Fibroblast of lung (primary cell): ENCODE data around the gene DRG2. TPM values are rescaled to one million over a fixed set of nuclear protein-coding genes. Genes with fewer than 3 reads are reported as not detected.

Experiments used
- DNase-seq, 2 donors: peaks; one replicate each; pipeline versions ENCODE4 v3.0.0 to v3.0.0-alpha.2; 2010; ENCODE audit warnings: low read depth in 2 of 2
- H2AFZ ChIP-seq: 2 replicates; pipeline ENCODE4 v1.5.1; 2012; ENCODE audit warnings: low read length, control low read depth, inconsistent platforms
- H3K27ac ChIP-seq: 2 replicates; pipeline ENCODE4 v1.5.1; 2011; ENCODE audit warnings: low read length, control low read depth; ENCODE audit not compliant: insufficient read depth
- H3K27me3 ChIP-seq: 2 replicates; pipeline ENCODE4 v1.5.1; 2011; ENCODE audit warnings: mild to moderate bottlenecking, low read length; ENCODE audit not compliant: control insufficient read depth, insufficient read depth
- H3K36me3 ChIP-seq: 2 replicates; pipeline ENCODE4 v1.5.1; 2011; ENCODE audit warnings: low read length; ENCODE audit not compliant: control insufficient read depth, insufficient read depth
- H3K4me1 ChIP-seq: 2 replicates; pipeline ENCODE4 v1.5.1; 2011; ENCODE audit warnings: low read length; ENCODE audit not compliant: control insufficient read depth, insufficient read depth; ENCODE audit errors: extremely low read depth
- H3K4me2 ChIP-seq: 2 replicates; pipeline ENCODE4 v1.5.1; 2011; ENCODE audit warnings: low read length, control low read depth; ENCODE audit not compliant: insufficient read depth; ENCODE audit errors: extremely low read depth
- H3K4me3 ChIP-seq, 4 experiments: fragments of 200-600 bp in 1 of 4; sonication (generic) in 1 of 4; replicated peaks in 1 of 4; 2 replicates each; pipeline ENCODE4 v1.5.1; 2011 to 2016; ENCODE audit warnings: low read length in 4 of 4, low read depth in 3 of 4, mild to moderate bottlenecking in 3 of 4, control low read depth in 2 of 4, inconsistent platforms in 1 of 4, mixed read lengths in 1 of 4; ENCODE audit not compliant: insufficient read depth in 1 of 4; ENCODE audit errors: control extremely low read depth in 1 of 4
- H3K79me2 ChIP-seq: 2 replicates; pipeline ENCODE4 v1.5.1; 2012; ENCODE audit warnings: mild to moderate bottlenecking, low read length, inconsistent platforms; ENCODE audit not compliant: control insufficient read depth, insufficient read depth
- H3K9ac ChIP-seq: 2 replicates; pipeline ENCODE4 v1.5.1; 2011; ENCODE audit warnings: mild to moderate bottlenecking, low read length, control low read depth; ENCODE audit not compliant: insufficient read depth
- H3K9me3 ChIP-seq: 2 replicates; pipeline ENCODE4 v1.5.1; 2012; ENCODE audit warnings: low read depth, low read length; ENCODE audit not compliant: control insufficient read depth, insufficient read depth
- H4K20me1 ChIP-seq: 2 replicates; pipeline ENCODE4 v1.5.1; 2011; ENCODE audit warnings: low read length; ENCODE audit not compliant: control insufficient read depth, insufficient read depth; ENCODE audit errors: extremely low read depth
- EZH2 ChIP-seq: IDR thresholded peaks from 2 replicates; pipeline ENCODE4 v1.5.1; 2012; ENCODE audit warnings: low read length, control low read depth, mild to moderate bottlenecking; ENCODE audit errors: missing control alignments
- polyA plus RNA-seq, 2 donors: library from polyadenylated mRNA; depleted of rRNA in 1 of 2; stranded (reverse) in 1 of 2; unstranded in 1 of 2; fragments of >200 nt; gene quantifications; 2 replicates each; pipeline ENCODE4 v1.2.1, GENCODE V29; 2011 to 2012; ENCODE audit warnings: missing spikeins in 1 of 2
- total RNA-seq: library from RNA; depleted of rRNA; stranded (reverse); fragments of >200 nt; gene quantifications from 2 replicates; pipeline ENCODE4 v1.2.1, GENCODE V29; 2014
- TF ChIP-seq, protein P1 (sequence below), 2 donors: IDR thresholded peaks in 1 of 2; conservative IDR thresholded peaks in 1 of 2; 1 replicate in 1 of 2; 2 replicates in 1 of 2; pipeline ENCODE4 v1.5.1; 2011 to 2012; ENCODE audit warnings: low read length in 2 of 2, control low read depth in 1 of 2, inconsistent platforms in 1 of 2, low read depth in 1 of 2, mild to moderate bottlenecking in 1 of 2

DRG2 gene
- total and polyA plus RNA-seq, 2 donors (not counting 1 experiment from before 2014, with no cell fraction given), result 26.7 to 30.1 TPM

DNA sequence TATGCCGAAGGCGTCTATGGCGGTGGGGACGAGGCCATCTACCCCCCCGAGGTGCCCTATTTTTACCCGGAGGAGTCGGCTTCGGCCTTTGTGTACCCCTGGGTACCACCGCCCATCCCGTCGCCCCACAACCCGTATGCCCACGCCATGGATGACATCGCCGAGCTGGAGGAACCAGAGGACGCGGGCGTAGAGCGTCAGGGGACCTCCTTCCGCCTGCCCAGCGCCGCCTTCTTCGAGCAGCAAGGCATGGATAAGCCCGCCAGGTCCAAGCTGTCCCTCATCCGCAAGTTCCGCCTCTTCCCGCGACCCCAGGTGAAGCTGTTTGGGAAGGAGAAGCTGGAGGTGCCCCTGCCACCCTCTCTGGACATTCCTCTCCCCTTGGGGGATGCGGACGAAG is 32.2 kb downstream of the DRG2 start:
- TF ChIP-seq EZH2, result no peak
- TF ChIP-seq, protein P1, sequence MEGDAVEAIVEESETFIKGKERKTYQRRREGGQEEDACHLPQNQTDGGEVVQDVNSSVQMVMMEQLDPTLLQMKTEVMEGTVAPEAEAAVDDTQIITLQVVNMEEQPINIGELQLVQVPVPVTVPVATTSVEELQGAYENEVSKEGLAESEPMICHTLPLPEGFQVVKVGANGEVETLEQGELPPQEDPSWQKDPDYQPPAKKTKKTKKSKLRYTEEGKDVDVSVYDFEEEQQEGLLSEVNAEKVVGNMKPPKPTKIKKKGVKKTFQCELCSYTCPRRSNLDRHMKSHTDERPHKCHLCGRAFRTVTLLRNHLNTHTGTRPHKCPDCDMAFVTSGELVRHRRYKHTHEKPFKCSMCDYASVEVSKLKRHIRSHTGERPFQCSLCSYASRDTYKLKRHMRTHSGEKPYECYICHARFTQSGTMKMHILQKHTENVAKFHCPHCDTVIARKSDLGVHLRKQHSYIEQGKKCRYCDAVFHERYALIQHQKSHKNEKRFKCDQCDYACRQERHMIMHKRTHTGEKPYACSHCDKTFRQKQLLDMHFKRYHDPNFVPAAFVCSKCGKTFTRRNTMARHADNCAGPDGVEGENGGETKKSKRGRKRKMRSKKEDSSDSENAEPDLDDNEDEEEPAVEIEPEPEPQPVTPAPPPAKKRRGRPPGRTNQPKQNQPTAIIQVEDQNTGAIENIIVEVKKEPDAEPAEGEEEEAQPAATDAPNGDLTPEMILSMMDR (conservative IDR thresholded peaks at IDR 0.05 in 1 of 2, IDR thresholded peaks at IDR 0.05 in 1 of 2; ENCODE audit: low read depth in 1 of 2, low read length in 2 of 2), result no peak
- Histone ChIP-seq H3K4me1 (no peaks in the 10 kb centered on the region), H2AFZ (no peak overlapping the region), H3K9ac (no peak overlapping the region), H3K9me3 (no peaks in the 10 kb centered on the region), H3K4me2 (no peak overlapping the region), H3K79me2 (no peaks in the 10 kb centered on the region), H3K27ac (no peak overlapping the region), H3K27me3 (no peaks in the 10 kb centered on the region), H4K20me1 (no peaks in the 10 kb centered on the region), H3K36me3 (no peaks in the 10 kb centered on the region), H3K4me3 (no peak overlapping the region)
- DNase-seq, result no peak

GRCh38 chr17:18120461-18121017 is 32.8 kb downstream of the DRG2 start:
- no peak overlapping the region for H3K4me3 ChIP-seq
- no peaks in the 10 kb centered on the region for H4K20me1 ChIP-seq
- no peak overlapping the region for H3K9ac ChIP-seq
- H3K27me3 ChIP-seq, result no peaks in the 10 kb centered on the region
- H3K9me3 ChIP-seq, result no peaks in the 10 kb centered on the region
- no peaks in the 10 kb centered on the region for H3K4me1 ChIP-seq
- H3K27ac ChIP-seq, result no peak overlapping the region
- H3K36me3 ChIP-seq, result no peaks in the 10 kb centered on the region
- no peak for TF ChIP-seq EZH2
- TF ChIP-seq, protein P1 (conservative IDR thresholded peaks at IDR 0.05 in 1 of 2, IDR thresholded peaks at IDR 0.05 in 1 of 2; ENCODE audit: low read depth in 1 of 2, low read length in 2 of 2), result no peak
- H2AFZ ChIP-seq, result no peak overlapping the region
- no peak overlapping the region for H3K4me2 ChIP-seq
- H3K79me2 ChIP-seq, result no peaks in the 10 kb centered on the region
- DNase-seq, result no peak

GRCh38 chr17:18121144-18121910 is 33.6 kb downstream of the DRG2 start:
- Histone ChIP-seq H4K20me1 (no peaks in the 10 kb centered on the region), H3K9ac (no peak overlapping the region), H3K36me3 (no peaks in the 10 kb centered on the region), H3K4me1 (no peaks in the 10 kb centered on the region), H3K27me3 (no peaks in the 10 kb centered on the region), H3K4me2 (no peak overlapping the region), H3K4me3 (no peak overlapping the region), H3K79me2 (no peaks in the 10 kb centered on the region), H3K9me3 (no peaks in the 10 kb centered on the region), H3K27ac (no peak overlapping the region), H2AFZ (no peak overlapping the region)
- no peak for DNase-seq
- TF ChIP-seq, protein P1 (conservative IDR thresholded peaks at IDR 0.05 in 1 of 2, IDR thresholded peaks at IDR 0.05 in 1 of 2; ENCODE audit: low read depth in 1 of 2, low read length in 2 of 2), result no peak
- TF ChIP-seq EZH2, result no peak
